ENCODE data around the gene ANGPTL7. TPM values are rescaled to one million over a fixed set of nuclear protein-coding genes. Genes with fewer than 3 reads are reported as not detected.

The ANGPTL7 gene
- total RNA-seq, 1 donor from 2014 or later, result not detected

DNA sequence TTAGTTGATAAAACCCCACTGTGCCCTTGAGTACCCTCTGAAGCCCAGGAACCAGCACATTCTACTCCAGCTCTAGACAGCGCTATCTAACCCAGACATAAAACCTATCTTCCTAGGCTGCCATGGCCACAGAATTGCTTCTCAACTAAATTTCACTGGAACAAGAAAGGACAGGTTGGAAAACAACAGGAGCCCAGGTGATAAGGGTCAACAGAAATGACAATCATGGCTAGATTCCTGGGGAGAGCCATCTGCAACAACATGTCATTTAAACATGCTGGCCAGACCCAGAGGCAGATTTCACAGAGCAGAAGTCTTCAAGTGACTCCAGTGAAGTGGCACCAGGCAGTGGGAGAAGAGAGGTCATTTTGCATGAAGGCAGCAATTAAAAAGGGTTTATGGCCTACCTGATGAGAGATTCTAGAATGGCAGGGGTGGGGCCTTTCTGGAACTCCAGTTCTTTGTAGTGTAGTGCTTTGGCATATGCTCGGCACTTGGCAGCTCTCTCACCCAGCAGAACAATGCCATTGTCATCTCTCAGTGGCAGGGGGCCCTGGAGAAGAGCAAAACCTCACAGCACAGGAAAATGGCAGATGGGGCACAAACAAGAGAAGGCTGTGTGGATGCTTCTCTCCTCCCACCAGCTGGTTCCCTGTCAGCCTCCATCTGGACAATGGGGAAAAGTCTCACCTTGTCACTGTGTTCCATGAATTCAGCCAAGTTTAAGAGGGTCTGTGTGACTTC, 9.9 kb downstream of the ANGPTL7 start:
- no peak for DNase-seq (ENCODE audit: low read depth)
- Histone ChIP-seq H3K27me3 (ENCODE audit: control insufficient read depth, insufficient read depth, low read length) (no peaks in the 10 kb centered on the region), H3K4me3 (ENCODE audit: low read depth, low read length) (no peak overlapping the region), H3K36me3 (ENCODE audit: control insufficient read depth, insufficient read depth, low read length) (no peaks in the 10 kb centered on the region)
- TF ChIP-seq, protein P1, sequence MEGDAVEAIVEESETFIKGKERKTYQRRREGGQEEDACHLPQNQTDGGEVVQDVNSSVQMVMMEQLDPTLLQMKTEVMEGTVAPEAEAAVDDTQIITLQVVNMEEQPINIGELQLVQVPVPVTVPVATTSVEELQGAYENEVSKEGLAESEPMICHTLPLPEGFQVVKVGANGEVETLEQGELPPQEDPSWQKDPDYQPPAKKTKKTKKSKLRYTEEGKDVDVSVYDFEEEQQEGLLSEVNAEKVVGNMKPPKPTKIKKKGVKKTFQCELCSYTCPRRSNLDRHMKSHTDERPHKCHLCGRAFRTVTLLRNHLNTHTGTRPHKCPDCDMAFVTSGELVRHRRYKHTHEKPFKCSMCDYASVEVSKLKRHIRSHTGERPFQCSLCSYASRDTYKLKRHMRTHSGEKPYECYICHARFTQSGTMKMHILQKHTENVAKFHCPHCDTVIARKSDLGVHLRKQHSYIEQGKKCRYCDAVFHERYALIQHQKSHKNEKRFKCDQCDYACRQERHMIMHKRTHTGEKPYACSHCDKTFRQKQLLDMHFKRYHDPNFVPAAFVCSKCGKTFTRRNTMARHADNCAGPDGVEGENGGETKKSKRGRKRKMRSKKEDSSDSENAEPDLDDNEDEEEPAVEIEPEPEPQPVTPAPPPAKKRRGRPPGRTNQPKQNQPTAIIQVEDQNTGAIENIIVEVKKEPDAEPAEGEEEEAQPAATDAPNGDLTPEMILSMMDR (IDR thresholded peaks at IDR 0.05; ENCODE audit: insufficient read depth, low read length, poor library complexity, severe bottlenecking), result no peak

DNA sequence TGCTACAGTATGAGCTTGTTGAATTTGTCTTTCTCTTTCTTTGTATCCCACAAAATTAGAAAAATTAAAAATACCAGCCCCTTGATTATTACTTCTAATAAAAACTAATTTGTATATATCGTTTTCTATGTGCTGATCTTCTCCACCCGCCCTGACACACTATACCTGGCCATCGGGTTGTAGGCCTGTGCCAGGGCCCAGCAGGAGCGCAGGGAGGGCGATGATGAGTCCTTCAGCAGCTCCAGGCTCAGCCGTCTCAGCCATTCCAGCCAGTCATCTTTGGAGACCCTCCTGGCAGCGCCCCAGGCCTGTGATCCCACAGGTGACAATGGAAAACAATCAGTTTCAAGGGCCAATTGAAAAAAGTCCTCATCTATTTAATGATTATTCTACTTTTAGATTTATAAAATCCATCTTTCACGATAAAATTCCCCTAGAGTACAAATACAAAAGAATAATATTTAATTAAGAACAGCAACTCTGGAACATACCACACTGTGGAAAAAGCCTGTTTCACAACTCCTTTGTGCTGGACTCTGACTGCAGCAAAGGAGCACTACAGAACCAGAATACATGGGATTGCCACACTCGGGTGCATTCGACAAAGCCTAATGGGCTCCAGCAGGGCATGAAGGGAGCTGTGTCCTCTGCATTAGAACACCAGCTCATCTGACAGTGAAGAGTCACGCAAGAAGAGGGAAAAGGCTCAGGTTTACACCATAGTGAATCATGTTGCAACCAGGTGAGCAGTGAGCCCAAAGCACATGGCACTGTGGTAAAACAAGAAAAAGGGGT, 15.4 kb downstream of the ANGPTL7 start:
- no peak overlapping the region for H3K4me3 ChIP-seq (ENCODE audit: low read depth, low read length)
- TF ChIP-seq, protein P1 (IDR thresholded peaks at IDR 0.05; ENCODE audit: insufficient read depth, low read length, poor library complexity, severe bottlenecking), result no peak
- DNase-seq (ENCODE audit: low read depth), result no peak
- H3K27me3 ChIP-seq (ENCODE audit: control insufficient read depth, insufficient read depth, low read length), result no peaks in the 10 kb centered on the region
- H3K36me3 ChIP-seq (ENCODE audit: control insufficient read depth, insufficient read depth, low read length), result no peaks in the 10 kb centered on the region

DNA sequence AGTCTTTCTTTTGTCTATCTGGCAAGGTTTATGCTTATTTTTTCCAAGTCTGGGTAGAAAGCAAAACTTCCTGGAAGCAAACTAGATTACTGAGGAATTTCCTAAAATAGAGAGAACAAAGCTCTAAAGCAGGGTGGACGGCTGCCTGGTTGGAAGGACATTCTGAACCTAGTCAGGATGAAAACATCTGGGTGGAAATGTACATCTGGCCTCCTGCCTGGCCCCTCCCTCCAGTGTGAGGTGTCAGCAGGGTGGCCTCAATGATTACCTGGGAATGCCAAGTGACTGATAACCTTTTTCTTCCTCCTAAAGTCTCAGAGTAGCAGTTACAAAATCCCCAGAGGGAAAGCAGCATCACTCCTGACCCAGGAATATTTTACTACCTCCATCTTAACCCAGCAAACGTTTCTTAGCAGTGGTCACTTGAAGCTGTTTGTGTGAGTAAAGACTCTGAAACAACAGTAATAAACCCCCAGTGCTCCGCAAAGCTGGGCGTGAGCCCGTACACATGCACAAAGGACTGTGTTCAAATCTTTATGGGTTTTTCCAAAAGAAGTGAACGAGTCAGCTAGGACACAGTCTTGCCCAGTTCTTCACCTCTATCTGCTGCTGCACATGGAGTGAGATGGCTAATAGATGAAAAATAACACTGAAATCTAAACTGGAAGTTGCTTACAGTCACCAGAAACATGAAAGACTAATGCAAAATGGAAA, 18.9 kb downstream of the ANGPTL7 start:
- TF ChIP-seq, protein P1 (IDR thresholded peaks at IDR 0.05; ENCODE audit: insufficient read depth, low read length, poor library complexity, severe bottlenecking), result no peak
- no peak for DNase-seq (ENCODE audit: low read depth)
- no peak overlapping the region for H3K4me3 ChIP-seq (ENCODE audit: low read depth, low read length)
- H3K27me3 ChIP-seq (ENCODE audit: control insufficient read depth, insufficient read depth, low read length), result no peaks in the 10 kb centered on the region
- H3K36me3 ChIP-seq (ENCODE audit: control insufficient read depth, insufficient read depth, low read length), result peaks cover 1% of the 10 kb centered on the region

DNA sequence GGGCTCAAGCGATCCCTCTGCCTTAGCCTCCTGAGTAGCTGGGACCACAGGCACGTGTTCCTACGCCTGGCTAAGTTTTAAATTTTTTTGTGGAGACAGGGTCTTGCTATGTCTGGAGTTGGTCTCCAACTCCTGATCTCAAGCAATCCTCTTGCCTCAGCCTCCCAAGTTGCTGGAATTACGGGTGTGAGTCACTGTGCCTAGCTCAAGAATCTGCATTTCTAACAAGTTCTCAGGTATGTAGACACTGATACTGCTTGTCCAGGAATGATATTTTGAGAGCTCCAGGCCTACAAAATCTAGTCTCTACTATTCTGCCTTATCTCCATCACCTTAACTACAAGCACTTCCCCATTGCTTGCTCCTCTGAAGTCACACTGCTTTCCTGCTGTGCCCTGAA, 22.3 kb downstream of the ANGPTL7 start:
- Histone ChIP-seq H3K27me3 (ENCODE audit: control insufficient read depth, insufficient read depth, low read length) (no peaks in the 10 kb centered on the region), H3K4me3 (ENCODE audit: low read depth, low read length) (no peak overlapping the region), H3K36me3 (ENCODE audit: control insufficient read depth, insufficient read depth, low read length) (peaks cover 5% of the 10 kb centered on the region)
- DNase-seq (ENCODE audit: low read depth), result no peak
- TF ChIP-seq, protein P1 (IDR thresholded peaks at IDR 0.05; ENCODE audit: insufficient read depth, low read length, poor library complexity, severe bottlenecking), result no peak

DNA sequence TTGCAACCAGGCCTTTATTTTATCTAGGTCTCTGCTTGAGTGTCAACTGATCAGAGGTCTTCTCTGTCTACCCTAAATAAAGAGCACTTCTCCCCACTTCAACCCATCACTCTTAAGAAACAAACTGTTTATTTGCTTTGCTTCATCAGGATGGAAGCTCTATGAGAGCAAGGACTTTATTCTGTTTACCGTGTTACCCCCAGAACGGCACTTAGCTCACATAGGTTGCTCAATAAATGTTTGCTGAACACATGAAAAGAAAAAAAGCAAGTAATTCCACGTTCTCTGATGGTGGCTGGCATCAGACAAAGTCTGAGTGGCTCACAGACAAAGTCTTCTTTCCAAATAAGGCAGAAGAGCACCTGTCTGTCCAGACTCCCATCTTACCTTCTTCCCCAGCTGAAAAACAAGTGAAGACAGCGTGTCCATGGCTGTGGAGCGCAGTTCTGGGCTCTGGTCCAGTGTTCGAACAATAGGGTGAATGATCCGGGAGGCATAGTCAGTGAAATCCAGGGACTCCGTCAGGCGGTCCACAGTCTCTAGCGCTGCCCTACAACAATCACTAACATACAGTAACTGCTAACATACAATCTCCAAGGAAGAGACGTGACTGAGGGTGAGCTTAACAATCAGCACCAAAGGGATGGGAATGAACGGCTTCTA, 22.9 kb downstream of the ANGPTL7 start:
- H3K4me3 ChIP-seq (ENCODE audit: low read depth, low read length), result no peak overlapping the region
- H3K36me3 ChIP-seq (ENCODE audit: control insufficient read depth, insufficient read depth, low read length), result peaks cover 5% of the 10 kb centered on the region
- H3K27me3 ChIP-seq (ENCODE audit: control insufficient read depth, insufficient read depth, low read length), result no peaks in the 10 kb centered on the region
- TF ChIP-seq, protein P1 (IDR thresholded peaks at IDR 0.05; ENCODE audit: insufficient read depth, low read length, poor library complexity, severe bottlenecking), result no peak
- no peak for DNase-seq (ENCODE audit: low read depth)
